IMR-90 (cell line): ENCODE results near the gene SLC35B3. TPM values are rescaled to one million over a fixed set of nuclear protein-coding genes. Genes with fewer than 3 reads are reported as not detected.

ENCODE experiments used
- ATAC-seq: fragments of 200-7000 bp; cut with Tn5 transposase; 2 replicates; pipeline ENCODE4 v1.9.1; 2020; ENCODE audit warnings: low read depth, mild to moderate bottlenecking, moderate library complexity
- BruUV-seq: library from RNA; stranded (reverse); fragments of 400-500 nt; replicated peaks from 2 replicates; lab custom pipeline; 2021; lab: Mats Ljungman, UMichigan
- CTCF ChIA-PET: fragments of 300-600 bp; formaldehyde crosslinking; extraction: SDS; loops from one replicate; lab custom pipeline; 2021; ENCODE audit warnings: antibody characterized with exemption; lab: Yijun Ruan, JAX
- POLR2A ChIA-PET: fragments of 300-600 bp; sonication (Branson Sonifier 250); formaldehyde crosslinking; loops from one replicate; lab custom pipeline; 2022; ENCODE audit warnings: antibody characterized with exemption; ENCODE audit not compliant: unreplicated experiment; lab: Charles Lee
- DNase-seq: peaks from one replicate; pipeline ENCODE4 v3.0.0; 2013
- H2AFZ ChIP-seq: replicated peaks from 2 replicates; pipeline ENCODE3; 2013; ENCODE audit warnings: low read length, mild to moderate bottlenecking; ENCODE audit not compliant: poor library complexity
- H2AK5ac ChIP-seq: 2 replicates; pipeline ENCODE4 v1.6.1; 2013; ENCODE audit warnings: low read depth, low read length, inconsistent platforms
- H2AK9ac ChIP-seq: replicated peaks from 2 replicates; pipeline ENCODE3; 2013; ENCODE audit warnings: mild to moderate bottlenecking, low read depth, low read length, moderate library complexity; ENCODE audit not compliant: poor library complexity
- H2BK120ac ChIP-seq: 2 replicates; pipeline ENCODE4 v1.6.1; 2013; ENCODE audit warnings: low read depth, low read length, inconsistent platforms
- H2BK15ac ChIP-seq: 3 replicates; pipeline ENCODE4 v1.6.1; 2013; ENCODE audit warnings: low read depth, low read length, inconsistent platforms
- H2BK20ac ChIP-seq: 2 replicates; pipeline ENCODE4 v1.6.1; 2013; ENCODE audit warnings: low read depth, mild to moderate bottlenecking, inconsistent platforms, low read length, moderate library complexity
- H2BK5ac ChIP-seq: 2 replicates; pipeline ENCODE4 v1.6.1; 2013; ENCODE audit warnings: mild to moderate bottlenecking, low read depth, low read length, inconsistent platforms; ENCODE audit not compliant: poor library complexity, severe bottlenecking
- H3K14ac ChIP-seq: replicated peaks from 2 replicates; pipeline ENCODE4 v1.6.1; 2013; ENCODE audit warnings: low read depth, low read length, inconsistent platforms
- H3K18ac ChIP-seq: 2 replicates; pipeline ENCODE4 v1.6.1; 2013; ENCODE audit warnings: low read depth, low read length, control low read depth
- H3K23ac ChIP-seq: 2 replicates; pipeline ENCODE4 v1.6.1; 2013; ENCODE audit warnings: low read depth, low read length, inconsistent platforms
- H3K27ac ChIP-seq: 2 replicates; pipeline ENCODE4 v1.5.1; 2013; ENCODE audit warnings: mild to moderate bottlenecking, control low read depth, low read length; ENCODE audit not compliant: insufficient read depth
- H3K27me3 ChIP-seq: 2 replicates; pipeline ENCODE4 v1.6.1; 2013; ENCODE audit warnings: low read length; ENCODE audit not compliant: control insufficient read depth, insufficient read depth
- H3K36me3 ChIP-seq: 2 replicates; pipeline ENCODE4 v1.6.1; 2013; ENCODE audit warnings: low read length, mixed read lengths; ENCODE audit not compliant: control insufficient read depth, insufficient read depth
- H3K4ac ChIP-seq: 2 replicates; pipeline ENCODE4 v1.6.1; 2013; ENCODE audit warnings: low read depth, low read length, inconsistent platforms
- H3K4me1 ChIP-seq: 2 replicates; pipeline ENCODE4 v1.6.1; 2013; ENCODE audit warnings: low read length, mixed read lengths; ENCODE audit not compliant: control insufficient read depth, insufficient read depth
- H3K4me2 ChIP-seq: 2 replicates; pipeline ENCODE4 v1.6.1; 2013; ENCODE audit warnings: low read depth, mild to moderate bottlenecking, control low read depth, low read length, moderate library complexity
- H3K4me3 ChIP-seq: 2 replicates; pipeline ENCODE4 v1.5.1; 2013; ENCODE audit warnings: low read depth, mild to moderate bottlenecking, control low read depth, low read length, moderate library complexity; ENCODE audit not compliant: insufficient read depth
- H3K56ac ChIP-seq: 2 replicates; pipeline ENCODE4 v1.6.1; 2013; ENCODE audit warnings: low read length, inconsistent platforms; ENCODE audit not compliant: insufficient read depth; ENCODE audit errors: extremely low read depth
- H3K79me1 ChIP-seq, 2 experiments: 2 replicates each; pipeline ENCODE4 v1.6.1; 2013; ENCODE audit warnings: low read length in 2 of 2, inconsistent platforms in 1 of 2, low read depth in 1 of 2
- H3K9ac ChIP-seq: 2 replicates; pipeline ENCODE4 v1.6.1; 2013; ENCODE audit warnings: low read depth, low read length, control low read depth
- H3K9me1 ChIP-seq: 2 replicates; pipeline ENCODE4 v1.6.1; 2013; ENCODE audit warnings: low read length, inconsistent platforms; ENCODE audit not compliant: insufficient read depth
- H3K9me3 ChIP-seq: 2 replicates; pipeline ENCODE4 v1.6.1; 2013; ENCODE audit warnings: low read length; ENCODE audit not compliant: control insufficient read depth, insufficient read depth
- H4K20me1 ChIP-seq: 2 replicates; pipeline ENCODE4 v1.6.1; 2013; ENCODE audit warnings: low read length, inconsistent platforms; ENCODE audit not compliant: insufficient read depth
- H4K5ac ChIP-seq: 2 replicates; pipeline ENCODE4 v1.6.1; 2013; ENCODE audit warnings: mild to moderate bottlenecking, low read depth, low read length, control low read depth
- H4K8ac ChIP-seq, 2 experiments: 2 replicates each; pipeline ENCODE4 v1.6.1; 2013; ENCODE audit warnings: low read depth in 2 of 2, low read length in 2 of 2, control low read depth in 1 of 2, inconsistent platforms in 1 of 2
- H4K91ac ChIP-seq: 2 replicates; pipeline ENCODE4 v1.6.1; 2013; ENCODE audit warnings: low read depth, low read length, inconsistent platforms; ENCODE audit not compliant: insufficient read depth
- CTCF ChIP-seq: conservative IDR thresholded peaks from 2 replicates; pipeline ENCODE4 v1.5.1; 2012; ENCODE audit warnings: mild to moderate bottlenecking, low read depth, low read length, improper control_type of control experiment
- FOS ChIP-seq: fragments of 150-350 bp; IDR thresholded peaks from 2 replicates; pipeline ENCODE4 v1.6.1; 2016; ENCODE audit warnings: low read depth, low read length
- SMC3 ChIP-seq: fragments of 150-350 bp; IDR thresholded peaks from 2 replicates; pipeline ENCODE4 v1.6.1; 2016; ENCODE audit warnings: low read depth, mild to moderate bottlenecking, antibody characterized with exemption, low read length, moderate library complexity
- WGBS, 2 experiments: methylation state at CpG; one replicate each; pipeline versions ENCODE4 v1.1.5 to v1.1.7; 2013; ENCODE audit warnings: missing lambda C conversion rate in 2 of 2; ENCODE audit not compliant: insufficient read length in 1 of 2; ENCODE audit errors: extremely low coverage in 2 of 2; 5-methylcytosine and 5-hydroxymethylcytosine counted together
- dilution Hi-C: fragments of 300-500 bp; cut with HindIII; formaldehyde crosslinking; loops from one replicate; pipeline ENCODE4 v1.14.3; 2018; ENCODE audit warnings: low sequenced_read_pairs; ENCODE audit not compliant: unreplicated experiment
- in situ Hi-C: fragments of 300-500 bp; cut with MboI; formaldehyde crosslinking; loops from 3 replicates; pipeline ENCODE4 v1.14.3; 2019; ENCODE audit warnings: low sequenced_read_pairs, inconsistent platforms, mixed read lengths
- intact Hi-C: fragments of 100-400 bp; cut with micrococcal nuclease; formaldehyde crosslinking; loops from 2 replicates; pipeline ENCODE4 v1.10.0; 2022
- polyA plus RNA-seq, 3 experiments: library from polyadenylated mRNA; depleted of rRNA; stranded (reverse); fragments of >200 nt; gene quantifications; 2 replicates each; pipeline ENCODE4 v1.2.3, GENCODE V29; 2012; ENCODE audit warnings: low replicate concordance in 1 of 3
- total RNA-seq: library from RNA; depleted of rRNA; stranded (reverse); fragments of >200 nt; gene quantifications from 2 replicates; pipeline ENCODE4 v1.2.3, GENCODE V29; 2012

SLC35B3 gene
- total and polyA plus RNA-seq, 2 of the 4 experiments (the other 2 are of a cell fraction), result 19.0 to 21.1 TPM

DNA sequence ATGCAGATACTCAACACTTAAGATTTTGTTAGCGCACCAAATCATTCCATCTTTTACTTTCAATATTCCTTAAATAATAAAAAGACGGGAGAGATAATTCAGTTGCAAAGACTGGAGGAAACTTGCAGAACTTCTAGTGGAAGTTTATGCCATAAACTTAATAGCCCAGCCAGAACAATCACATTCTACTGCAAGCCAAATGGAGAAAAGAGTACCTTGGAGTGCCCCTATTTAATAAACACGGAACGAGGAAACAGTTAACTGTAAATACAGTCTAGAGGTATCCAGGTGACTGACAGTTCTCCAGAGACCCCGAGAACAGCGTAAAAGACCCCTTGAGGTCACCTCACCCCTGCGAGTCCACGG lies 635 bp downstream of the SLC35B3 start:
- ChIA-PET CTCF (no interaction called here), POLR2A (no interaction called here)
- H3K79me1 ChIP-seq, result peaks cover 15 to 33% of the 10 kb centered on the region in 2 experiments; a peak in 3 of 4 replicates
- H3K56ac ChIP-seq, result peak overlapping the region; percentile 96
- H4K8ac ChIP-seq, result peak overlapping the region; percentile 99 to 100
- ATAC-seq (no peak), DNase-seq (no peak)
- peaks cover 3% of the 10 kb centered on the region; the same call in 1 of the 2 replicates for H3K36me3 ChIP-seq
- H2BK5ac ChIP-seq, result peak overlapping the region; percentile 87
- H3K18ac ChIP-seq, result peak overlapping the region; percentile 86
- no peak overlapping the region for H2BK15ac ChIP-seq
- H4K91ac ChIP-seq, result peak overlapping the region; percentile 96
- dilution Hi-C loops (no loop called here), in situ Hi-C loops (loop anchor here (25.0 kb wide), 1 partner anchor 1978 kb away; the partner anchor contains the start of gene TFAP2A), intact Hi-C loops (no loop called here)
- no peaks in the 10 kb centered on the region for H3K9me1 ChIP-seq
- no peaks in the 10 kb centered on the region for H3K27me3 ChIP-seq
- H3K4me2 ChIP-seq, result peak overlapping the region; percentile 96
- H2AK9ac ChIP-seq, result peak overlapping the region; percentile 98
- H3K9me3 ChIP-seq, result no peaks in the 10 kb centered on the region
- peak overlapping the region; percentile 100 for H3K14ac ChIP-seq
- H2BK120ac ChIP-seq, result peak overlapping the region; percentile 70
- 0% methylated on average over 3 of the region's 8 CpGs; no CpG with 5 or more reads in 1 of the 2 experiments for WGBS, 2 experiments
- peak overlapping the region; percentile 94 for H3K27ac ChIP-seq
- H4K5ac ChIP-seq, result peak overlapping the region; percentile 94
- peaks cover 5% of the 10 kb centered on the region; the same call in 1 of the 2 replicates for H4K20me1 ChIP-seq
- H2AFZ ChIP-seq, result peak overlapping the region; percentile 99
- H2AK5ac ChIP-seq, result peak overlapping the region; percentile 97
- H3K9ac ChIP-seq, result peak overlapping the region; percentile 94
- H3K4me3 ChIP-seq, result peak overlapping the region; percentile 91
- peaks cover 11% of the 10 kb centered on the region; the same call in 1 of the 2 replicates for H3K4me1 ChIP-seq
- no peak overlapping the region for H2BK20ac ChIP-seq
- no TSS peak for BruUV-seq
- peak overlapping the region; percentile 100 for H3K23ac ChIP-seq
- TF ChIP-seq CTCF (no peak), FOS (no peak), SMC3 (no peak)
- peak overlapping the region; percentile 99 for H3K4ac ChIP-seq
